HuH-7 (cell line): ENCODE results near the gene TRIM24.
A peak's percentile ranks its signal among the peaks of the same experiment; 100 is the strongest.
"Not testable (repeated sequence)": the region's sequence is repeated elsewhere in the genome, so short reads cannot be mapped to it uniquely, and the experiment has no call there.

Experiments
- DNase-seq: peaks from one replicate; pipeline ENCODE4 v3.0.0; 2011; ENCODE audit warnings: low spot score

TRIM24 gene

GRCh38 chr7:138460649-138461607 lies 869 bp downstream of the TRIM24 start:
- peak; percentile 61 for DNase-seq

- DNase-seq: not testable (repeated sequence)
These were observed 3.2 kb downstream of the TRIM24 start for GRCh38 chr7:138463291-138463618.

GRCh38 chr7:138465046-138465445 lies 5.0 kb downstream of the TRIM24 start:
- no peak for DNase-seq

- DNase-seq: not testable (repeated sequence)
These were observed 6.2 kb downstream of the TRIM24 start for GRCh38 chr7:138466069-138466756.

GRCh38 chr7:138468244-138469123 lies 8.4 kb downstream of the TRIM24 start:
- no peak for DNase-seq

GRCh38 chr7:138470391-138471157 lies 10.5 kb downstream of the TRIM24 start:
- DNase-seq: no peak

- no peak for DNase-seq
These were observed 12.4 kb downstream of the TRIM24 start for GRCh38 chr7:138472292-138473079.

- no peak for DNase-seq
These were observed 15.3 kb downstream of the TRIM24 start for GRCh38 chr7:138475377-138475776.

GRCh38 chr7:138477081-138477578 lies 17.1 kb downstream of the TRIM24 start:
- no peak for DNase-seq

GRCh38 chr7:138477581-138477980 lies 17.5 kb downstream of the TRIM24 start:
- no peak for DNase-seq

- DNase-seq: no peak
These were observed 18.4 kb downstream of the TRIM24 start for GRCh38 chr7:138478499-138478908.

- DNase-seq: no peak
These were observed 20.5 kb downstream of the TRIM24 start for GRCh38 chr7:138480527-138480926.

- no peak for DNase-seq
These were observed 21.7 kb downstream of the TRIM24 start for GRCh38 chr7:138481447-138482380.

GRCh38 chr7:138483531-138483930 lies 23.5 kb downstream of the TRIM24 start:
- no peak for DNase-seq

GRCh38 chr7:138485508-138485907 lies 25.4 kb downstream of the TRIM24 start:
- not testable (repeated sequence) for DNase-seq

- not testable (repeated sequence) for DNase-seq
These were observed 29.1 kb downstream of the TRIM24 start for GRCh38 chr7:138489139-138489538.

GRCh38 chr7:138491612-138492386 lies 31.7 kb downstream of the TRIM24 start:
- DNase-seq: no peak

GRCh38 chr7:138492423-138492822 lies 32.4 kb downstream of the TRIM24 start:
- DNase-seq: no peak
